ENCODE data around the gene STX18. TPM values are rescaled to one million over a fixed set of nuclear protein-coding genes. Genes with fewer than 3 reads are reported as not detected.
A peak's percentile ranks its signal among the peaks of the same experiment; 100 is the strongest.

STX18 gene
- total RNA-seq, 1 donor, result 32.2 TPM

DNA sequence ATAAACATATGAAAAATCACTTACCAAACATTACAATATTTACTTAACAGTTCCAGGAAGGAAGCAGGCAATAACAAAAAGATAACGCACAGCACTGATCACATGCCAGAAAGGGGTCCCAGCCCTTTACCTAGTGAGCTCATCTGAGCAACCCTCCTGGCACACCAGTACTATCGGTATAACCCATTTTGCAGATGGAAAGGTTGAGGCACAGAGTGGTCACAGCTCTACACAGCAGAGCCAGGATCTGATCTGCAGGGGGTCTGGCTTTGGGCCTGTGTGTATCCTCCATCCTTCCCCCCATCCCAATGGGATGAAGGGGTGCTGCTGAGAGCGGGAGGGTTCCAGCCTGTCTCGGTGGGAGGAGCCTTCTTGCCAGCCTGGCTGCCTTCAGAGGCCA is 150.0 kb downstream of the STX18 start:
- TF ChIP-seq, protein P1, sequence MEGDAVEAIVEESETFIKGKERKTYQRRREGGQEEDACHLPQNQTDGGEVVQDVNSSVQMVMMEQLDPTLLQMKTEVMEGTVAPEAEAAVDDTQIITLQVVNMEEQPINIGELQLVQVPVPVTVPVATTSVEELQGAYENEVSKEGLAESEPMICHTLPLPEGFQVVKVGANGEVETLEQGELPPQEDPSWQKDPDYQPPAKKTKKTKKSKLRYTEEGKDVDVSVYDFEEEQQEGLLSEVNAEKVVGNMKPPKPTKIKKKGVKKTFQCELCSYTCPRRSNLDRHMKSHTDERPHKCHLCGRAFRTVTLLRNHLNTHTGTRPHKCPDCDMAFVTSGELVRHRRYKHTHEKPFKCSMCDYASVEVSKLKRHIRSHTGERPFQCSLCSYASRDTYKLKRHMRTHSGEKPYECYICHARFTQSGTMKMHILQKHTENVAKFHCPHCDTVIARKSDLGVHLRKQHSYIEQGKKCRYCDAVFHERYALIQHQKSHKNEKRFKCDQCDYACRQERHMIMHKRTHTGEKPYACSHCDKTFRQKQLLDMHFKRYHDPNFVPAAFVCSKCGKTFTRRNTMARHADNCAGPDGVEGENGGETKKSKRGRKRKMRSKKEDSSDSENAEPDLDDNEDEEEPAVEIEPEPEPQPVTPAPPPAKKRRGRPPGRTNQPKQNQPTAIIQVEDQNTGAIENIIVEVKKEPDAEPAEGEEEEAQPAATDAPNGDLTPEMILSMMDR (IDR thresholded peaks at IDR 0.05; ENCODE audit: insufficient read depth, low read length), result no peak
- no peak overlapping the region for H3K4me3 ChIP-seq (ENCODE audit: low read depth, low read length)
- DNase-seq (ENCODE audit: low read depth), result no peak

DNA sequence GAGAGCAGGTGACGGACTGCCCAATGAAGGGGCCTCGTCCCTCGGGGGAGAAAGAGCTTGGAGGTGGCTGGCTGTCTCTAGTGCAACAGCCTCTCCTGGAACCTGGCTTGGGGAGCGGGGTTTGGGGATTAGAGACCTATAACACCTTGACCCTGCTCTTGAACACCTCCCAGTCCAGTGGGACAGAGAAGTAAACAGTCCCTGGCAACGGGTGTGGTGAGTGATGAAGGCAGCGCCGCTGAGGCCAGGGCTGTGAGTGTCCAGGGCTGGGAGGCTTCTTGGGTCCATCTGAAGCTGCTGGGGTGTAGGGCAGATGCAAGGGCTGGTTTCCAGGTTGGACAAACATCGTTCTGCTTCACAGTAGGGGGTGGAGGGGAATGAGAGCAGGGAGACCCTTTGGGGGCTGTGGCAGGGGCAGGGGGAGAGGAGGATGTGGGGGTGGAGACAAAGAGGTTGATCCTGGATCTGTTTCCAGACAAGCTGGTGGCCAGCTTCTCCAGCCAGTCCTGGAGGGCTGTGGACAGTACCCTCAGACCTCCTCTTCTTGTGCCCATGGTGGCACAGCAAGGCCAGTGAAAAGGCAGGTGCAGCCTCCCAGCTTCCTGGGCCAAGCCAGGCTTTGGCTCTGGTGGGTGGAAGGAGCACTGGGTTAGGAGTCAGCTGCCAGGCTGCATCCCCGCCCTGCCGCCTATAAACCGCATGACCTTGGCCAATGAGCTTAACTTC is 151.2 kb downstream of the STX18 start:
- TF ChIP-seq, protein P1 (IDR thresholded peaks at IDR 0.05; ENCODE audit: insufficient read depth, low read length), result no peak
- H3K4me3 ChIP-seq (ENCODE audit: low read depth, low read length), result no peak overlapping the region
- no peak for DNase-seq (ENCODE audit: low read depth)

DNA sequence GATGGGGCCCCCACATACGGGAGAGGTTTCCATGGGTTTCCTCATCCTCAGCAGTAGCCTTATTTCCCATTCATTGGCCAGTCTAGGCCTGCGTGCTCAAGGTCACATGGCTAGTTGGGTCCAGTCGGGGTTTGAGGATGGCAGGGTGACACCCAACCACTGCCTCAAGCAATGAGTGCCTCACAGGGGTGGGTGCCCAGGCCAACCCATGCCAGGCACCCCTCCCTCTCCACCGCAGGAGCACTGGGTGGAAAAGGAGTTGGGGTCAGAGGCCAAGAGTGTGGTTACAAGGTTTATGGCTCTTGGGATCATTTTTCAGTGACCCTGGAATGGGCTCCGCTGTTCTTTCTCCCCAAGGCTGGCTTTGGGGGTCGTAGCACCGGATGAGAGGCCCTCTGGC is 151.8 kb downstream of the STX18 start:
- H3K4me3 ChIP-seq (ENCODE audit: low read depth, low read length), result no peak overlapping the region
- no peak for DNase-seq (ENCODE audit: low read depth)
- TF ChIP-seq, protein P1 (IDR thresholded peaks at IDR 0.05; ENCODE audit: insufficient read depth, low read length), result no peak

DNA sequence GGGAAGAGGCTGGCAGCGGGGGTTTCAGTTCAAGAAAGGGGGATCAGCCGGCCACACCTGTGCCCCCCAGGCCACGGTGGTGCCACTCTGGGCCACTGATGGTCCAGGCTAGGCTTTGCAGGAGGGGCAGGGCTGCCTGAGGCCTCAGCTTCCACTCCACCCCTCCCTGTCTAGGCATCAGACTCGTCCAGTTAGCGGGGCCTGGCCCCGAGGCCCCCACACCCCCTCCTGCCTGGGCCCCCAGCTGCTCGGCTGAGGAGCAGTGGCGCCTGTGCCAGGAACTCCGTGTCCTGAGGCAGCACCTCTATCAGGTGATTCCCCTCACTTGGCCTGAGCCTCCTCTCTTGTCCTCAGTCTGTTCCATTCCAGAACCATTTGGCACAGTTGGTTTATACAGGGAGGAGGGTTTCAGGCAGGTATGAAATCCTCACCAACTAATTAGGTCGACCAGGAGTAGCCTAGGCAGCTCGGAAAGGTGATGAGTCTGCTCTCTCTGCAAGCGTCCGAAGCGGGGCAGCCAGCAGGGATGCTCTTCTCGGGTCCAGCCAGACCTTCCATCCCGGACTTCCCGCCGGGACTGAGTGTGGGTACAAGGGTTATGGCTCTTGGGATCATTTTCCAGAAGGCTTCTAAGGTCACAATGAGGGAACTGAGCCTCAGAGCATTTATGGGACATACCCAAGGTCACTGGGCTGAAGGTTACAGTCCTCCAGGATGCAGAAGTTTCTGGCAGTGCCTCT is 152.8 kb downstream of the STX18 start:
- DNase-seq (ENCODE audit: low read depth), result no peak
- TF ChIP-seq, protein P1 (IDR thresholded peaks at IDR 0.05; ENCODE audit: insufficient read depth, low read length), result no peak
- H3K4me3 ChIP-seq (ENCODE audit: low read depth, low read length), result no peak overlapping the region

DNA sequence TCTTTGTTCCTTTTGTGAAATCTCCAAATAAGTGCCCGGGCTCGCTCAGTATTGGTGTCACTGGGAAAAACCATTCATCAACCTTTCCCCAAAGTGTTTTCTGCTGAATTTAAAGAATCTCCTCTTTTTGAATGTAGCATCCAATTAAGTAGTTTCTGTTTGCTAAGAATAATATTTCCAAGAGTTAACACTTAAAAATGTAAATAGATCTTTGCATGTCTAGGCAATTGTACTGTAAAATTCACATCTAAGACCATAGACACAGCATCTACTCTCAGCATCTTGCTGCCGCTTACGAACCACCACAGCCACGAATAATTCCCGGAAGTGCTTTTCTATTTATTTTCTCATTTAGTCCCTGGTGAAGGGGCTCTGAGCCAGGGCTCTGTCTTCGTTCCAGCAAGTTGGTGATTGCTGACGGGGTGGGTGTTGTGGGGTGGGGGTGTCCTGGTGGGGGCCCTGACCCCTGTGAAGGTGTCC is 153.5 kb downstream of the STX18 start:
- no peak overlapping the region for H3K4me3 ChIP-seq (ENCODE audit: low read depth, low read length)
- TF ChIP-seq, protein P1 (IDR thresholded peaks at IDR 0.05; ENCODE audit: insufficient read depth, low read length), result no peak
- DNase-seq (ENCODE audit: low read depth), result no peak

DNA sequence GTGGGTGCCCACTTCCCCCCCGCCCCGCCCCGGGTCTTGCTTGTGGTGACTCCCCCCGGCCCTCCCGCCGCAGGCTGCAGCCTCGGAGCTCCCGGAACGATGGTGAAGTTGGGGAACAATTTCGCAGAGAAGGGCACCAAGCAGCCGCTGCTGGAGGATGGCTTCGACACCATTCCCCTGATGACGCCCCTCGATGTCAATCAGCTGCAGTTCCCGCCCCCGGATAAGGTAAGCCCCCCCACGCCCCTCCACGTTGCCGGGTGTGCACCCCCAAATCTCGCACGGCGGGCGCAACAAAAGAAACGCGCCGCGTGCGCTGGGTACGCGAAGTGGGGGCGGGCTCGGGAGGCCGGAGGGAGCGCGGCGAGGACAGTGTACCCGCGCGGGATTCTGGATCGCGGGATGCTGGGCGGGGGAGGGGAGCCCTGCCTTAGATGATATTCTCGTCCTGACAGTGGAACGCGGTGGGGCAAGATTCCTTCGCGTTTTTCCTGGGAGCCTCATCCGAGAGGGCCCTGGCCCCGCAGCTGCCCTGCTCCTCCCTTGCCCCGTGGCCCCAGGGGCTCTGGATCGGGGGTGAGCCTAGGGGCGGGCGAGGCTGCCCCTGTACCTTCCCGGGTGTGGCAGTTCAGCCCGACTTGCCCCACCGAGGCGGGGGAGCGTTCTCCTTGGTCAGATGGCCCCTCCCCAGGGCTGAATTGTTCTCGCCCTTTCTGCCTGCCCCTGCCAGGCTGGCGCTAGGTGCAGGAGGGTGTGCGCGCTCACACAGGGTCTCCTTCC is 154.1 kb downstream of the STX18 start:
- DNase-seq (ENCODE audit: low read depth), result no peak
- peak overlapping the region; percentile 53 for H3K4me3 ChIP-seq (ENCODE audit: low read depth, low read length)
- TF ChIP-seq, protein P1 (IDR thresholded peaks at IDR 0.05; ENCODE audit: insufficient read depth, low read length), result no peak
